KBM-7 (cell line): ENCODE measurements around the gene CDH4.

Experiments used
- DNase-seq: peaks from one replicate; pipeline ENCODE4 v3.0.0-alpha.2; 2015
- in situ Hi-C: fragments of 300-500 bp; cut with MboI; formaldehyde crosslinking; loops from 2 replicates; pipeline ENCODE4 v1.14.3; 2020; ENCODE audit warnings: low sequenced_read_pairs, low pct_unique_long_range_greater_than_20kb, mixed read lengths

The CDH4 gene

GRCh38 chr20:61759286-61760065 is 507.4 kb downstream of the CDH4 start:
- in situ Hi-C loops, result no loop called here
- no peak for DNase-seq

GRCh38 chr20:61760321-61760720 is 508.3 kb downstream of the CDH4 start:
- in situ Hi-C loops, result no loop called here
- no peak for DNase-seq

GRCh38 chr20:61760731-61761130 is 508.7 kb downstream of the CDH4 start:
- DNase-seq, result no peak
- in situ Hi-C loops, result no loop called here

GRCh38 chr20:61761453-61762166 is 509.5 kb downstream of the CDH4 start:
- in situ Hi-C loops, result no loop called here
- DNase-seq, result no peak

GRCh38 chr20:61762167-61762710 is 510.2 kb downstream of the CDH4 start:
- DNase-seq, result no peak
- in situ Hi-C loops, result no loop called here

- no peak for DNase-seq
- in situ Hi-C loops, result no loop called here
These were observed 511.1 kb downstream of the CDH4 start for GRCh38 chr20:61762886-61763739.

- in situ Hi-C loops, result no loop called here
- DNase-seq, result no peak
These were observed 511.8 kb downstream of the CDH4 start for GRCh38 chr20:61763740-61764400.

GRCh38 chr20:61764471-61765025 is 512.5 kb downstream of the CDH4 start:
- in situ Hi-C loops, result no loop called here

GRCh38 chr20:61765081-61765870 is 513.2 kb downstream of the CDH4 start:
- in situ Hi-C loops, result no loop called here
- no peak for DNase-seq

More at GRCh38 chr20:61764471-61765025, 512.5 kb downstream of the CDH4 start:
- no peak for DNase-seq

GRCh38 chr20:61765871-61766654 is 514.0 kb downstream of the CDH4 start:
- DNase-seq, result no peak
- in situ Hi-C loops, result no loop called here

- no peak for DNase-seq
- in situ Hi-C loops, result no loop called here
These were observed 515.0 kb downstream of the CDH4 start for GRCh38 chr20:61766921-61767610.

- in situ Hi-C loops, result no loop called here
- DNase-seq, result no peak
These were observed 515.9 kb downstream of the CDH4 start for GRCh38 chr20:61767761-61768494.

- DNase-seq, result no peak
- in situ Hi-C loops, result no loop called here
These were observed 516.7 kb downstream of the CDH4 start for GRCh38 chr20:61768571-61769285.

GRCh38 chr20:61769286-61769832 is 517.3 kb downstream of the CDH4 start:
- in situ Hi-C loops, result no loop called here
- DNase-seq, result no peak

- in situ Hi-C loops, result no loop called here
- DNase-seq, result no peak
These were observed 518.1 kb downstream of the CDH4 start for GRCh38 chr20:61770113-61770585.
